Measurements from ENCODE around the gene SYN1. TPM values are rescaled to one million over a fixed set of nuclear protein-coding genes. Genes with fewer than 3 reads are reported as not detected.

SYN1 gene
- total RNA-seq, 1 experiment from 2014 or later = 11.7 TPM

GRCh38 chrX:47566841-47567240, 52.8 kb downstream of the SYN1 start:
- Histone ChIP-seq H3K56ac (ENCODE audit: insufficient read length, low read depth, low read length) (no peak overlapping the region), H3K4ac (ENCODE audit: low read depth, low read length) (no peak overlapping the region), H3K18ac (ENCODE audit: insufficient read length, low read depth, low read length) (no peak overlapping the region), H3K9ac (ENCODE audit: extremely low read depth, insufficient read length, low read length) (no peak overlapping the region), H2BK120ac (ENCODE audit: low read depth, low read length, poor library complexity, severe bottlenecking) (no peak overlapping the region), H3K23ac (ENCODE audit: insufficient read length, low read depth, low read length) (no peak overlapping the region), H2BK5ac (ENCODE audit: insufficient read length, low read length) (no peak overlapping the region), H3K9me3 (ENCODE audit: control insufficient read depth, low read depth, low read length) (peaks cover 42% of the 10 kb centered on the region), H3T11ph (ENCODE audit: low read length) (no peak overlapping the region), H2BK20ac (ENCODE audit: low read depth, low read length, poor library complexity, severe bottlenecking) (no peak overlapping the region), H4K5ac (ENCODE audit: insufficient read length, low read depth, low read length) (no peak overlapping the region), H3K27me3 (ENCODE audit: insufficient read depth, low read length) (no peaks in the 10 kb centered on the region), H2BK15ac (ENCODE audit: low read depth, low read length) (no peak overlapping the region), H4K20me1 (ENCODE audit: control insufficient read depth, insufficient read depth, insufficient read length) (no peaks in the 10 kb centered on the region), H4K8ac (replicated peaks; ENCODE audit: insufficient read length, low read depth, low read length) (no peak overlapping the region), H3K79me2 (ENCODE audit: insufficient read depth, low read length) (no peaks in the 10 kb centered on the region), H3K4me2 (ENCODE audit: insufficient read depth, insufficient read length, low read length) (no peak overlapping the region), H4K91ac (ENCODE audit: insufficient read length, low read depth, low read length) (no peak overlapping the region), H2BK12ac (ENCODE audit: insufficient read length, low read depth, low read length) (no peak overlapping the region), H3K4me1 (ENCODE audit: insufficient read depth, low read length) (no peaks in the 10 kb centered on the region), H3K14ac (ENCODE audit: insufficient read depth, low read length) (no peak overlapping the region), H3K27ac (ENCODE audit: insufficient read length, low read depth, low read length) (no peak overlapping the region), H3K23me2 (ENCODE audit: insufficient read length, low read depth, low read length, poor library complexity, severe bottlenecking) (no peaks in the 10 kb centered on the region), H2AK5ac (ENCODE audit: insufficient read length, low read length) (no peak overlapping the region), H3K79me1 (ENCODE audit: insufficient read depth, low read depth, low read length, poor library complexity, severe bottlenecking) (no peaks in the 10 kb centered on the region), H2AFZ (ENCODE audit: low read length) (no peak overlapping the region)
- H3K27ac Mint-ChIP-seq = no peak overlapping the region
- peaks cover 2 to 7% of the 10 kb centered on the region in 2 experiments for H3K4me1 Mint-ChIP-seq
- peaks cover 59 to 84% (median 82%) of the 10 kb centered on the region in 3 experiments for H3K36me3 Mint-ChIP-seq (ENCODE audit: insufficient read depth in 1 of 3, low read depth in 3 of 3)
- DNase-seq = no peak
- TF ChIP-seq CTCF (conservative IDR thresholded peaks at IDR 0.05) = no peak
- peaks cover 79 to 89% of the 10 kb centered on the region in 2 experiments for H3K9me3 Mint-ChIP-seq
- H3K4me3 Mint-ChIP-seq = no peak overlapping the region
- WGBS (ENCODE audit: extremely low coverage, insufficient read length, low lambda C conversion rate) = no CpG with 5 or more reads among the region's 11 CpGs
- no peaks in the 10 kb centered on the region; the same call in 1 of the 2 replicates for H3K27me3 Mint-ChIP-seq (ENCODE audit: low read depth)
